ENCODE data around the gene CDKN3.
"Not testable (repeated sequence)": the region's sequence is repeated elsewhere in the genome, so short reads cannot be mapped to it uniquely, and the experiment has no call there.

The CDKN3 gene

GRCh38 chr14:54457609-54457996, 60.8 kb downstream of the CDKN3 start:
- no peak for DNase-seq

DNA sequence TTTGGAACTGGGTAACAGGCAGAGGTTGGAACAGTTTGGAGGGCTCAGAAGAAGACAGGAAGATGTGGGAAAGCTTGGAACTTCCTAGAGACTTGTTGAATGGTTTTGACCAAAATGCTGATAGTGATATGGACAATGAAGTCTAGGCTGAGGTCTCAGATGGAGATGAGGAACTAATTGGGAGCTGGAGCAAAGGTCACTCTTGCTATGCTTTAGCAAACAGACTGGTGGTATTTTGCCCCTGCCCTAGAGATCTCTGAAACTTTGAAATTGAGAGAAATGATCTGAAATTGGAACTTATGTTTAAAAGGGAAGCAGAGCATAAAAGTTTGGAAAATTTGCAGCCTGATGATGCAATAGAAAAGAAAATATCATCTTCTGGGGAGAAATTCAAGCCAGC, 61.7 kb downstream of the CDKN3 start:
- not testable (repeated sequence) for DNase-seq

- no peak for DNase-seq
Measured at GRCh38 chr14:54459106-54459505, 62.3 kb downstream of the CDKN3 start.

GRCh38 chr14:54462048-54462447, 65.2 kb downstream of the CDKN3 start:
- no peak for DNase-seq

DNA sequence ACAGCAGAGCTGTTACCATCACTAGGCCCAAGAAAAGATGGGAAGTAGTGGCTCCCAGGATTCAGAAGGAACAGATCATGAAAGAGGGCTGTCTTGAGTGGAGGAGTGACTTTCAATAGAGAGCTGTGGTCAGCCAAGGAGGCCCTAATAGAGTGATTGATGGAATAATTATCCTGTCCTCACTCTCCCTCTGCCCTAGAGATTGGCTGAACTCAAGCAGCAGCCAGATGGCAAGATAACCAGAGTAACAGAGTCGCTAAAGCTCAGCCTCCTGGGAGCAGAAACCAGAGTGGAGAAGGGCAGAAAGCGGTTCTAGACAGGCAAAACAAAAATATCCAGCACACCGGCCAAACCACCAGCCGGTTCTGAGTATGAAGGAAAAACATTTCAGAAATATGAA, 68.8 kb downstream of the CDKN3 start:
- DNase-seq, result no peak

DNA sequence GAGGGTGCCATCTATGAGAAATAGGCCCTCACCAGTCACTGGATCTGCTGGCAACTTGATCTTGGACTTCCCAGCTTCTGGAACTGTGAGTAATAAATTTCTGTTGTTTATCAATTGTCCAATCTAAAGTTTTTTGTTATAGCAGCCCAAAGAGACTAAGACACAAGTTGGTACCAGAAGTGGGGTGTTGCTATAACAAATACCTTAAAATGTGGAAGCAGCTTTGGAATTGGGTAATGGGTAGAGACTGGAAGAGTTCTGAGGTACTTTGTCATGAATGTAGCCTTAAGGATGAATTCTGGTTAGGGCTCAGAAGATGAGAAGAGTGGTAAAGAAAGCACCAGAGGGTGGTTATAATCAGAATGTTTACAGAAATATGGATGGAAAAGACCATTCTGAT, 70.5 kb downstream of the CDKN3 start:
- no peak for DNase-seq
